HG02973 (cell line): ENCODE results near the gene TMEM234.

Experiments used
- ATAC-seq: cut with Tn5 transposase; IDR thresholded peaks from one replicate; pipeline ENCODE4 v1.9.1; 2021; ENCODE audit warnings: moderate library complexity; ENCODE audit not compliant: unreplicated experiment

TMEM234 gene

GRCh38 chr1:32201011-32201855 lies 20.9 kb downstream of the TMEM234 start:
- peak; percentile 30 for ATAC-seq

- ATAC-seq = no peak
Measured at GRCh38 chr1:32200226-32201010, 21.7 kb downstream of the TMEM234 start, which contains the start of gene CCDC28B. Gene CCDC28B (plus strand): TSS chr1:32200595. CDS start chr1:32201936, 1,341 bp downstream.

- ATAC-seq = no peak
Measured at GRCh38 chr1:32199717-32200072, 22.5 kb downstream of the TMEM234 start.

GRCh38 chr1:32199043-32199716 lies 23.0 kb downstream of the TMEM234 start:
- no peak for ATAC-seq

- no peak for ATAC-seq
Measured at GRCh38 chr1:32198237-32199042, 23.7 kb downstream of the TMEM234 start.

- no peak for ATAC-seq
Measured at GRCh38 chr1:32197837-32198236, 24.3 kb downstream of the TMEM234 start.

- ATAC-seq = no peak
Measured at GRCh38 chr1:32197074-32197473, 25.1 kb downstream of the TMEM234 start.

- no peak for ATAC-seq
Measured at GRCh38 chr1:32195972-32196823, 26.0 kb downstream of the TMEM234 start.

- ATAC-seq = no peak
Measured at GRCh38 chr1:32195531-32195930, 26.6 kb downstream of the TMEM234 start.

GRCh38 chr1:32194984-32195383 lies 27.2 kb downstream of the TMEM234 start:
- no peak for ATAC-seq

GRCh38 chr1:32192220-32192948 lies 29.8 kb downstream of the TMEM234 start:
- no peak for ATAC-seq

- ATAC-seq = no peak
Measured at GRCh38 chr1:32187850-32188249, 34.3 kb downstream of the TMEM234 start.

GRCh38 chr1:32186491-32186890 lies 35.7 kb downstream of the TMEM234 start:
- ATAC-seq = no peak

GRCh38 chr1:32186077-32186476 lies 36.1 kb downstream of the TMEM234 start:
- ATAC-seq = no peak

- ATAC-seq = no peak
Measured at GRCh38 chr1:32184650-32185049, 37.5 kb downstream of the TMEM234 start.

- ATAC-seq = no peak
Measured at GRCh38 chr1:32182060-32182459, 40.1 kb downstream of the TMEM234 start.

- ATAC-seq = no peak
Measured at GRCh38 chr1:32181563-32181962, 40.6 kb downstream of the TMEM234 start.

GRCh38 chr1:32181065-32181464 lies 41.1 kb downstream of the TMEM234 start:
- ATAC-seq = no peak
